HG03196 (cell line): ENCODE results near the gene DNAH8.
"Not testable (repeated sequence)": the region's sequence is repeated elsewhere in the genome, so short reads cannot be mapped to it uniquely, and the experiment has no call there.

Experiments used
- ATAC-seq: cut with Tn5 transposase; IDR thresholded peaks from one replicate; pipeline ENCODE4 v1.9.1; 2021; ENCODE audit not compliant: unreplicated experiment

DNAH8 gene

GRCh38 chr6:38877721-38878120 is 162.6 kb downstream of the DNAH8 start:
- no peak for ATAC-seq

- ATAC-seq, result no peak
Measured at GRCh38 chr6:38882157-38882556, 167.0 kb downstream of the DNAH8 start.

- ATAC-seq, result no peak
Measured at GRCh38 chr6:38897507-38897906, 182.4 kb downstream of the DNAH8 start.

- no peak for ATAC-seq
Measured at GRCh38 chr6:38901802-38902522, 186.9 kb downstream of the DNAH8 start.

- no peak for ATAC-seq
Measured at GRCh38 chr6:38906582-38906981, 191.5 kb downstream of the DNAH8 start.

GRCh38 chr6:38907264-38907663 is 192.2 kb downstream of the DNAH8 start:
- no peak for ATAC-seq

- no peak for ATAC-seq
Measured at GRCh38 chr6:38909015-38909730, 194.1 kb downstream of the DNAH8 start.

- no peak for ATAC-seq
Measured at GRCh38 chr6:38910207-38910606, 195.1 kb downstream of the DNAH8 start.

GRCh38 chr6:38912378-38912777 is 197.3 kb downstream of the DNAH8 start:
- ATAC-seq, result no peak

GRCh38 chr6:38915205-38915925 is 200.3 kb downstream of the DNAH8 start:
- ATAC-seq, result no peak

- not testable (repeated sequence) for ATAC-seq
Measured at GRCh38 chr6:38921540-38921939, 206.4 kb downstream of the DNAH8 start.

GRCh38 chr6:38924791-38925509 is 209.8 kb downstream of the DNAH8 start:
- ATAC-seq, result no peak

- no peak for ATAC-seq
Measured at GRCh38 chr6:38929560-38929959, 214.4 kb downstream of the DNAH8 start.

GRCh38 chr6:38933426-38933825 is 218.3 kb downstream of the DNAH8 start:
- ATAC-seq, result no peak

- ATAC-seq, result no peak
Measured at GRCh38 chr6:38935051-38935450, 219.9 kb downstream of the DNAH8 start.

- no peak for ATAC-seq
Measured at GRCh38 chr6:38937839-38938613, 222.9 kb downstream of the DNAH8 start.

GRCh38 chr6:38938741-38939140 is 223.6 kb downstream of the DNAH8 start:
- ATAC-seq, result no peak

- ATAC-seq, result no peak
Measured at GRCh38 chr6:38942442-38942841, 227.3 kb downstream of the DNAH8 start.

- ATAC-seq, result no peak
Measured at GRCh38 chr6:38942965-38943364, 227.9 kb downstream of the DNAH8 start.

GRCh38 chr6:38943964-38944363 is 228.9 kb downstream of the DNAH8 start:
- no peak for ATAC-seq
